ENCODE results near the gene TRPC4AP. TPM values are rescaled to one million over a fixed set of nuclear protein-coding genes. Genes with fewer than 3 reads are reported as not detected.

TRPC4AP gene
- total RNA-seq, 4 donors from 2014 or later, result 48.4 to 87.3 (median 57.8) TPM

DNA sequence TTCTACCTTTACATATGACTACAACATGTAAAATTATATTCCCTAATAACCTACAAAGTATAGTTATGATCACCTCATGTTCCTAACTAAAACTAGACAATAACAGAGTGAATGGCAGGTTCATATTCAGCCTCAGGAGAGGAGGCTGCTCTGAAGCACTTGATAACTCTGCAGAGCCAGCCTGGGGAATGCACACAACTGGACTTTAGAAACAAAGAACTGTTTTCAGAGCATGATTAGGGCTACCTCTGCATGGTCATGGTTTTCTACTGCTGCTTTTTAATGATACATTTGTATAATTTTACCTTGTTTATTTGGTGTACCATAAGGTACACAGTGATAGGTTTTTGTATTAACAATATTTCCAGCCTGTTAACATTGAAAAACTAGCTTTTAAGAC is 50.3 kb downstream of the TRPC4AP start:
- H3K27ac ChIP-seq, result no peak overlapping the region
- no peak overlapping the region for H3K4me3 ChIP-seq
- TF ChIP-seq POLR2A (IDR thresholded peaks at IDR 0.05) (no peak), POLR2AphosphoS5 (IDR thresholded peaks at IDR 0.05) (no peak), EP300 (IDR thresholded peaks at IDR 0.05) (no peak)
- TF ChIP-seq, protein P1, sequence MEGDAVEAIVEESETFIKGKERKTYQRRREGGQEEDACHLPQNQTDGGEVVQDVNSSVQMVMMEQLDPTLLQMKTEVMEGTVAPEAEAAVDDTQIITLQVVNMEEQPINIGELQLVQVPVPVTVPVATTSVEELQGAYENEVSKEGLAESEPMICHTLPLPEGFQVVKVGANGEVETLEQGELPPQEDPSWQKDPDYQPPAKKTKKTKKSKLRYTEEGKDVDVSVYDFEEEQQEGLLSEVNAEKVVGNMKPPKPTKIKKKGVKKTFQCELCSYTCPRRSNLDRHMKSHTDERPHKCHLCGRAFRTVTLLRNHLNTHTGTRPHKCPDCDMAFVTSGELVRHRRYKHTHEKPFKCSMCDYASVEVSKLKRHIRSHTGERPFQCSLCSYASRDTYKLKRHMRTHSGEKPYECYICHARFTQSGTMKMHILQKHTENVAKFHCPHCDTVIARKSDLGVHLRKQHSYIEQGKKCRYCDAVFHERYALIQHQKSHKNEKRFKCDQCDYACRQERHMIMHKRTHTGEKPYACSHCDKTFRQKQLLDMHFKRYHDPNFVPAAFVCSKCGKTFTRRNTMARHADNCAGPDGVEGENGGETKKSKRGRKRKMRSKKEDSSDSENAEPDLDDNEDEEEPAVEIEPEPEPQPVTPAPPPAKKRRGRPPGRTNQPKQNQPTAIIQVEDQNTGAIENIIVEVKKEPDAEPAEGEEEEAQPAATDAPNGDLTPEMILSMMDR (IDR thresholded peaks at IDR 0.05), result no peak
- H3K4me1 ChIP-seq, result no peaks in the 10 kb centered on the region
- H3K9me3 ChIP-seq, result no peaks in the 10 kb centered on the region
- H3K36me3 ChIP-seq, result peaks cover 64% of the 10 kb centered on the region
- DNase-seq (ENCODE audit: low spot score in 2 of 2), result no peak
- no peaks in the 10 kb centered on the region for H3K27me3 ChIP-seq

DNA sequence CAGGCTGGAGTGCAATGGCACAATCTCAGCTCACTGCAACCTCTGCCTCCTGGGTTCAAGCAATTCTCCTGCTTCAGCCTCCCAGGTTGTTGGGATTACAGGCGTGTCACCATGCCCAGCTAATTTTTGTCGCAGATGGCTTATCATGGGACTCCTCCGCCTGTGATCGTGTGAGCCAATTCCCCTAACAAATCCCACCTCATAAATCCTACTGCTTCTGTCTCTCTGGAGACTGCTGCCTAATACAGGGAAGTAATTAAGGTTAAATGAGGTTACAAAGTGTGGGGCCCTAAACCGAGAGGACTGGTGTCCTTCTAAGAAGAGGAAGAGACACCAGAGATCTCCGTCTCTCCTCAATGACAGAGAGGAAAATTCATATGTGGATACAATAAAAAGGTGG is 52.0 kb downstream of the TRPC4AP start:
- Histone ChIP-seq H3K36me3 (peaks cover 61% of the 10 kb centered on the region), H3K4me3 (no peak overlapping the region), H3K27ac (no peak overlapping the region), H3K4me1 (no peaks in the 10 kb centered on the region), H3K9me3 (no peaks in the 10 kb centered on the region), H3K27me3 (no peaks in the 10 kb centered on the region)
- no peak for TF ChIP-seq POLR2AphosphoS5 (IDR thresholded peaks at IDR 0.05)
- TF ChIP-seq EP300 (IDR thresholded peaks at IDR 0.05), result no peak
- TF ChIP-seq, protein P1 (IDR thresholded peaks at IDR 0.05), result no peak
- no peak for TF ChIP-seq POLR2A (IDR thresholded peaks at IDR 0.05)
- no peak for DNase-seq (ENCODE audit: low spot score in 2 of 2)
- WGBS, result 90% methylated on average over 6 of the region's 6 CpGs

DNA sequence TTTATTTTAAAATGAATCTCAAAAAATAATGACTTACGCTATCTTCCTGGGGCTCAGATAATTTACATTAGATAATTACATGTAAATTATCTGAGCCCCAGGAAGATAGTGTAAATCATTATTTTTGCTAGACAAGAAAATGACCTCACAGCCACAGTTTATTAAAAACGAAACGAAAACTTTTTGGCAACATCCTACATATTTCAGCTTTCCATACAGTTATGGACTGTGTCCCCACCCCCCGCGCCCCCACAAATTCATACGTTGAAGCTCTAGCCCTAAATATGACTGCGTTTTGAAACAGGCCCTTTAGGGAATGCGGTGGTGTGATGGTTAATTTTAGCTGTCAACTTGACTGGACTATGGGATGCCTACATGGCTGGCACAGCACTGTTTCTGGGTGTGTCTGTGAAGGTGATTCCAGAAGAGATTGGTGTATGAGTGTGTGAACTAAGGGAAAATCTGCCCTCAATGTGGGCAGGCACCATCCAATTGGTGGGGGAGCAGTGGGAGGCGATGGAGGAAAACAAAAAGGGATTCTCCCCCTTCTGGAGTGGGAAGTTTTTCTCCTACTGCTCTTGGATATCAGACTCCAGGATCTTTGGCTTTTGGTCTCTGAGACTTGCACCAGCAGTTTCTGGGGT is 52.6 kb downstream of the TRPC4AP start:
- 86% methylated on average over 9 of the region's 9 CpGs for WGBS
- Histone ChIP-seq H3K27me3 (no peaks in the 10 kb centered on the region), H3K4me3 (no peak overlapping the region), H3K4me1 (no peaks in the 10 kb centered on the region), H3K36me3 (peaks cover 60% of the 10 kb centered on the region), H3K27ac (no peak overlapping the region), H3K9me3 (no peaks in the 10 kb centered on the region)
- TF ChIP-seq POLR2AphosphoS5 (IDR thresholded peaks at IDR 0.05) (no peak), EP300 (IDR thresholded peaks at IDR 0.05) (no peak), POLR2A (IDR thresholded peaks at IDR 0.05) (no peak)
- TF ChIP-seq, protein P1 (IDR thresholded peaks at IDR 0.05), result no peak
- DNase-seq (ENCODE audit: low spot score in 2 of 2), result no peak

DNA sequence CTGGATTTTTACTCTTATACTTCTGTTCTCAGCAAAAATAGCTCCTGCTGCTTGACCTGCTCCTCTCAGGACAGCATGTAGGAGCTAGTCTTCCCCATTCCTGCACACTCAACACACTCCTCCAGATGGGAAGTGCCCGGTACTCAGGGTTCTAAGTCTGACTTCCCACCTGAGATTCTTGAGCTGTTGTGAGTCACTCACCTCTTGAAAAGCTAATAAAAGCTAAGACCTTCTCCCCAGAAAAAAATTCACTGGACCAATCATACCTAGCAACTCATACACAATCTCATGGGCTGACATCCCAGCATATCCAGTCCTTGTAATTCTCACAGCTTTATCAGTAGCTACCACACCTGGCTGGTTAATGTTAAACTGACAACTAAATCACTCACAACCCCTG is 53.5 kb downstream of the TRPC4AP start:
- TF ChIP-seq EP300 (IDR thresholded peaks at IDR 0.05), result no peak
- TF ChIP-seq, protein P1 (IDR thresholded peaks at IDR 0.05), result no peak
- TF ChIP-seq POLR2AphosphoS5 (IDR thresholded peaks at IDR 0.05), result no peak
- TF ChIP-seq POLR2A (IDR thresholded peaks at IDR 0.05), result no peak
- no peak for DNase-seq (ENCODE audit: low spot score in 2 of 2)
- Histone ChIP-seq H3K4me1 (no peaks in the 10 kb centered on the region), H3K27me3 (no peaks in the 10 kb centered on the region), H3K36me3 (peaks cover 60% of the 10 kb centered on the region), H3K9me3 (no peaks in the 10 kb centered on the region), H3K27ac (no peak overlapping the region), H3K4me3 (no peak overlapping the region)
- 86% methylated on average over 1 of the region's 1 CpG for WGBS

DNA sequence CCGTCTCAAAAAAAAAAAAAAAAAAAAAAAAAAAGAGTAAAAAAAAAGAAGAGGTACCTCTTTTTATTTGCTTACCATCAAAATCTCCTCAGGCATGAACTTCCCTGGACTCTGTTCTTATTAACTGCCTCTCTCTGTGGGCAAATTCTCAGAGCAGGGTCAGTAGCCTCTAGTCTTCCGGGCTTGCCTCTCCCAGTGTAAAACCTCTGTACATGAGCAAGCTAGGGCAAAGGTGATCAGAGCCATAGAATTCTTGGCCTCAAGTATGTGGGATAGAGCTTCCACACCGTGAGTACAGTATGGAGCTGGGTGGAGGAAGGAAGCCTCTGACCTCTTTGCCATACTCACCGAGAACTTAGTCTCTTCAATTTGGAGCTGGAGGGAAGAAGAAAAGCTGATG is 58.5 kb downstream of the TRPC4AP start:
- no peak for DNase-seq (ENCODE audit: low spot score in 2 of 2)
- Histone ChIP-seq H3K27me3 (no peaks in the 10 kb centered on the region), H3K4me3 (no peak overlapping the region), H3K4me1 (no peaks in the 10 kb centered on the region), H3K9me3 (no peaks in the 10 kb centered on the region), H3K36me3 (peaks cover 71% of the 10 kb centered on the region), H3K27ac (no peak overlapping the region)
- TF ChIP-seq POLR2A (IDR thresholded peaks at IDR 0.05), result no peak
- TF ChIP-seq, protein P1 (IDR thresholded peaks at IDR 0.05), result no peak
- no peak for TF ChIP-seq POLR2AphosphoS5 (IDR thresholded peaks at IDR 0.05)
- no peak for TF ChIP-seq EP300 (IDR thresholded peaks at IDR 0.05)
- 95% methylated on average over 4 of the region's 4 CpGs for WGBS

All from suprapubic skin (tissue), 4 donors.